Mesodermal cell (in vitro differentiated cells): ENCODE results near the gene KIF26A.

ENCODE experiments used
- H3K27ac ChIP-seq: 2 replicates; pipeline ENCODE4 v1.7.0; 2013; ENCODE audit warnings: mild to moderate bottlenecking, low read depth, low read length, moderate library complexity; ENCODE audit not compliant: severe bottlenecking
- H3K36me3 ChIP-seq: 2 replicates; pipeline ENCODE4 v1.7.1; 2013; ENCODE audit warnings: mild to moderate bottlenecking, low read length, moderate library complexity; ENCODE audit not compliant: control insufficient read depth, insufficient read depth
- H3K4me1 ChIP-seq: one replicate; pipeline ENCODE4 v1.7.1; 2013; ENCODE audit warnings: mild to moderate bottlenecking, low read length; ENCODE audit not compliant: insufficient read depth, control insufficient read depth, poor library complexity, severe bottlenecking
- H3K4me3 ChIP-seq: 2 replicates; pipeline ENCODE4 v1.7.0; 2013; ENCODE audit warnings: low read length, control low read depth, mild to moderate bottlenecking; ENCODE audit not compliant: insufficient read depth, poor library complexity, severe bottlenecking; ENCODE audit errors: extremely low read depth
- H3K9me3 ChIP-seq: 2 replicates; pipeline ENCODE4 v1.7.1; 2013; ENCODE audit warnings: mild to moderate bottlenecking, low read length, moderate library complexity; ENCODE audit not compliant: control insufficient read depth
- WGBS, 2 experiments: methylation state at CpG; one replicate each; pipeline ENCODE4 v1.1.5; 2013; ENCODE audit warnings: missing lambda C conversion rate in 2 of 2; ENCODE audit not compliant: insufficient coverage in 2 of 2; 5-methylcytosine and 5-hydroxymethylcytosine counted together

Gene KIF26A

DNA sequence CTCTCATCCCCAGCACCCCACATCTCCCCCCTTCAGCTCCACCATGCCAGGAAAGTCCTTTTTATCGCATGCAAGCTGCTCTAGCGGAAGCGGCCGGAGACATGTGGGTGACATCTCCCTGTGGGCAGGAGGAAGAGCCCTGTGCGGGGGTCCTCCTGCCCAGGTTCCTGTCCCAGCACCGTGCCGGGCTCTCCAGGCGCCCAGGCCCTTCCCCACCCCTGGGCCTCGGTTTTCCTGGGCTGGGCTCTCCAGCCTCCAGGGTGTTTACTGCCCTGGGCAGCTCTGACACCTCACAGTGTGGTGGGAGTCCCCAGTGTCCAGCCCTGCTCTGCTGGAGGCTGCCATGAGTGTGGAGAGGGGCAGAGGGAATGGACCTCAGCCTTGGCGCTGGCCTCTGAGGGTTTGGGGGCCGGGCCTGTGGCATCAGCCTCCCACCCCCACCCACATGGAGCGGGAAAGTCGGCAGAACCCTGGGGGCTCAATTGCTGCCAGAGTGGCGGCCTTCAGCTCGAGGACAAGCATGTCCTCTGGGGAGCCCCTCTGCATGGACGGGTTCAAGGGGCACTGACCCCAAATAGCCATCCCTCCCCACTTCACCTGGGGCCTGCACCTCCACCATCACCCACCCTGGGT lies 36.0 kb upstream of the KIF26A start:
- no peaks in the 10 kb centered on the region for H3K36me3 ChIP-seq
- H3K27ac ChIP-seq = no peak overlapping the region
- no peaks in the 10 kb centered on the region for H3K4me1 ChIP-seq
- WGBS, 2 experiments = 86 to 98% methylated on average over 10 to 11 of the region's 16 CpGs
- H3K4me3 ChIP-seq = no peak overlapping the region
- no peaks in the 10 kb centered on the region for H3K9me3 ChIP-seq

DNA sequence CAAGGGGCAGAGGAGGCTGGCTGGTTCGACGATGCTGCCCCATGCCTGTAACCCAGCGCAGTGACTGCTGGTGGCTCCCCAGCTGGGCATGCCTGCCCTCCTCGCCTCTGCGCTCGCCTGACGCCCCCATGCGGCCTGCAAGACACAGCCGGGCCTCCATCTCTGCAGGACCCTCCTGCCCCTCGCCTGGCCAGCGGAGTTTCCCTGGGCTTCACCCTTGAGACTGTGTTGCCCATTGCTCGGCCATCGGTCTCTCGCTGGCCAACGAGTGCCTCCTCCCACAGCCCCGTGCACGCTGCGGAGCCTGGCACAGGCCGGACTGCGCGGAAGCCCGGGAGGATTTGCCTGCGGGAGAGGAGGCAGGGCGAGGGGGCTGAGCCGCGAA lies 35.3 kb upstream of the KIF26A start:
- Histone ChIP-seq H3K36me3 (no peaks in the 10 kb centered on the region), H3K4me1 (no peaks in the 10 kb centered on the region), H3K27ac (no peak overlapping the region), H3K9me3 (no peaks in the 10 kb centered on the region), H3K4me3 (no peak overlapping the region)
- 92 to 93% methylated on average over 18 to 26 of the region's 26 CpGs for WGBS, 2 experiments

DNA sequence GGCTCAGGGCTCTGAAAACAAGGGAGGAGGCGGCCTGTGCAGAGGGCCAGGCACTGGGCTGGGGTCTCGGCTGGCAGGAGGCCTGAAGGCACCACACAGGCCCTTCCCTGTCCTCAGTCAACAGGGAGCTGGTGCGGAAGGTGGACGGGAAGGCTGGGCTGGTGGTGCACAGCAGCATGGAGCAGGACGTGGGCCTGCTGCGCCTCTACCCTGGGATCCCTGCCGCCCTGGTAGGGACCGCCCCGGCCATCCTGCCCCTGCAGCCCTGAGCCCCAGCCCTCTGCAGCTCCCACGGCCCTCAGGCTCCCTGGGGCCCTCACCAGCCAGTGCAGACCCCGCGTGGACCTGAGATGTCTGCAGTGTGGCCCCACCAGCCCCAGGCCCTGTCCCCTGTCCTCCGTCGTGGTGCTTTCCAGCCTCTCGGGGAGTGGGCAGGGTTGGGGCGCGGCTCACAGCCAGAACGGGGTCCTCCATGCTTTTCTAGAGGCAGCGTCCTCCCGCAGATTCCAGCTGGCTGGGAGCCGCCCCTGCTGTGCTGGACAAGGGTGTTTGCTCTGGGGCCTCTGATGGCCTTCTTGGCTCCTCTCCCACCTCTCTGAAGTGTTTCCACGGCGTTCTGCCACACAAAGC lies 34.8 kb upstream of the KIF26A start:
- H3K4me3 ChIP-seq = no peak overlapping the region
- no peak overlapping the region for H3K27ac ChIP-seq
- H3K9me3 ChIP-seq = no peaks in the 10 kb centered on the region
- H3K36me3 ChIP-seq = no peaks in the 10 kb centered on the region
- no peaks in the 10 kb centered on the region for H3K4me1 ChIP-seq
- 89 to 94% methylated on average over 20 to 21 of the region's 23 CpGs for WGBS, 2 experiments

DNA sequence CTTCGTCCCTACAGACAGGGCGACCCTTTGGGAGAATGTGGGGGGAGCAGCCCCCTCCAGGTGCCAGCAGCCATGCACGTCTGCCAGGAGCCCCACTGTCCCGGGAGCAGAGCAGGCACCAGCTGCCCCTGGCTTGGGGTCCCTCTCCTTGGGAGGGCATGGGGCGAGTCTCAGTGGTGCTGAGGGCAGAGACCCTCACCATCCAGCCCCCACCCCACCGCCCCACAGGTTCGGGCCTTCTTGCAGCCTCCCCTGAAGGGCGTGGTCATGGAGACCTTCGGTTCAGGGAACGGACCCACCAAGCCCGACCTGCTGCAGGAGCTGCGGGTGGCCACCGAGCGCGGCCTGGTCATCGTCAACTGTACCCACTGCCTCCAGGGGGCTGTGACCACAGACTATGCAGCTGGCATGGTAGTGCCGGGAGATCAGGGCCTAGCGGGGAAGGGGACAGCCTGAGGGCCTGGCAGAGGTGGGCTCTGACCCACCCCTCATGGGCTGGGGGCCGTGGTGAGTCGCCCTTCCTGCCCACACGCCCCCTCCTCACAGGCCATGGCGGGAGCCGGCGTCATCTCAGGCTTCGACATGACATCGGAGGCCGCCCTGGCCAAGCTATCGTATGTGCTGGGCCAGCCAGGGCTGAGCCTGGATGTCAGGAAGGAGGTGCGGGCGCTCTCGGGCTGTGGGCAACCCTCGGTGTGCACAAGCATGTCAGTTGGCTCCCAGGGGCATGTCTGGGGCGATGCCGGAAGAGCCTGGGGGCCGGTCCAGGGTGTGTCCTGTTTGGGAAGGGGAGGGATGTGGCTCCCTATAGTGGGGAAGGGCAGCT lies 34.1 kb upstream of the KIF26A start:
- 91 to 97% methylated on average over 28 to 35 of the region's 35 CpGs for WGBS, 2 experiments
- Histone ChIP-seq H3K4me3 (no peak overlapping the region), H3K4me1 (no peaks in the 10 kb centered on the region), H3K36me3 (no peaks in the 10 kb centered on the region), H3K9me3 (no peaks in the 10 kb centered on the region), H3K27ac (no peak overlapping the region)

DNA sequence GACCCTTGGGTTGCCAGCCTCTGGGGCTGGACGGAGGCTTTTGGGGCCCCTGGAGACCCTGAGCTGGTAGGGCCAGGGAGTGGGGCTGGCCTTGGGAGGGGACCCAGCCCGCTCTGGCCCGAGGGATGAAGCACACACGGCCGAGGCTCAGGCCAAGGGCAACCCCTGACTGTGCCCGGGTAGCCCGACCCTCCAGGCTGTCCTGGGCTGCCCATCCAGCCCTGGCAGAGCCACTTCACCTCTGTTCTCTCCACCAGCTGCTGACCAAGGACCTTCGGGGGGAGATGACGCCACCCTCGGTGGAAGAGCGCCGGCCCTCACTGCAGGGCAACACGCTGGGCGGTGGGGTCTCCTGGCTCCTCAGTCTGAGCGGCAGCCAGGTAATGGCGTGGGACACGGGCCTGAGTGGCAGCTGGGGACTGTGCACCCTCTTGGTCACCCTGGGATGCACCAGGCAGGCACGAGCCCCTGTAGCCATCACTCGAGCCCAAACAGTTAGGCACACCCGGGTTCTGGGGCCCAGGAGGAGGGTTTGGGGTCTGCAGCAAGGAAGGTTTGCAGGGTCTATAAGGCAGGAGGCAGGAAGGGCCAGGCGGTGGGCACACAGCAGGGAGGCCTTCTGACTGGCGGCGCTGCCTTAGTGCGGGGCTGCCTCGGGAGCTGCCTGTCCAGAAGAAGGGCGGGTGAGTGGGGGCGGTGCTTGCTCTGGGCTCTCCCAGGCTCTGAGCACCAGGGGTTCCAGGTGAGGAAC lies 33.1 kb upstream of the KIF26A start:
- no peaks in the 10 kb centered on the region for H3K4me1 ChIP-seq
- H3K36me3 ChIP-seq = no peaks in the 10 kb centered on the region
- WGBS, 2 experiments = 89 to 92% methylated on average over 23 to 27 of the region's 27 CpGs
- H3K27ac ChIP-seq = no peak overlapping the region
- H3K4me3 ChIP-seq = no peak overlapping the region
- no peaks in the 10 kb centered on the region for H3K9me3 ChIP-seq

DNA sequence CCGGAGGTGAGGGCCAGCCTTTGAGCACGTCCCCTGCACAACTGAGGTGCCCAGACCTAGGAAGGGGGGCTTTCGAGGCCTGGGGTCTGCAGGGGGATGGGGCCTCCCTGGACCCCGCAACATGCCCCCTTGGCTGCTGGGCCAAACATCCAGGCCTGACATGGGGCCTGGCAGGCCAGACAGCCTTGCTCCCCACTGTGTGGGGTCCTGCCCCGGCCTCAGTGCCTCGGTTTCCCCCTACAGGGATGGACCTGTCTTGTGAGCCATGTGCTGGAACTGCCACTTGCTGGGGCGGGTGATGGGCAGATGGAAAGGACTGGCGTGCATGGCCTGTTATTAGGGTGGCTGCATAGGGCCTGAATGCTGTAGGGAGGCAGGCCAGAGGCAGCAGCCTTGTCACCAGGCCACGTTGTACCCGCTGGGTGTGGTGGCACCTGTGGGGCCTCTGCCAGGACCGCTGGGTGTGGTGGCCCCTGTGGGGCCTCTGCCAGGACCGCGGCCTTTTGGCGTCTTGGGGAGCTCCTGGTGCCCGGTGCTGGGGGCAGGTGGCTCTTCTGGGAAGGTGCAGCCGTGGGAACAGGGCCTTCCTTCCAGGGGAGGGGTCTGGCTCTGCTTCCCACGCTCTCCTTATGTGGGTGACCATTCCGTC lies 32.4 kb upstream of the KIF26A start:
- Histone ChIP-seq H3K36me3 (no peaks in the 10 kb centered on the region), H3K27ac (no peak overlapping the region), H3K4me1 (no peaks in the 10 kb centered on the region), H3K9me3 (no peaks in the 10 kb centered on the region), H3K4me3 (no peak overlapping the region)
- 87 to 92% methylated on average over 15 to 18 of the region's 18 CpGs for WGBS, 2 experiments

DNA sequence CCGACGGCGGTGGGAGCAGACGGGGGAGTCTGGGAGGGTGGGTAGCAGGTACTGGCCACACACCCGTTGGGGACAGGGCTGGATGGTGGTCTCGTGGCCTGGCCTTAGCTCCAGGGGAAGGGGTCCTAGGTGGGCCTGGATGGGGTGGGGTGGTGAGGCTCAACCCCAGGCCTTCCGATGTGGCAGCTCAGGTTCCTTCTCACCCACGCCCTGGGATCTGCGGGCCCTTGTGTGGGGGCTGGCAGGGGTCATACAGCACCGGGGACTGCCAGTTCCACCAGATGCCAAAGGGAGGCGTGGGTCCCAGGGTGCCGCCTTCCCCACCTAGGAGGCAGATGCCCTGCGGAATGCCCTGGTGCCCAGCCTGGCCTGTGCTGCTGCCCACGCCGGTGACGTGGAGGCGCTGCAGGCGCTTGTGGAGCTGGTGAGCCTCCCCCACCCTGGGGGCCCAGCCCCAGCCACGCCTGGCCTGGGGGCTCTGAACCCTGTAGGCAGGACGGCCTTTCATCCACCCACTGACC lies 31.9 kb upstream of the KIF26A start:
- no peaks in the 10 kb centered on the region for H3K4me1 ChIP-seq
- H3K9me3 ChIP-seq = no peaks in the 10 kb centered on the region
- 86 to 92% methylated on average over 16 to 17 of the region's 20 CpGs for WGBS, 2 experiments
- H3K36me3 ChIP-seq = no peaks in the 10 kb centered on the region
- H3K4me3 ChIP-seq = no peak overlapping the region
- no peak overlapping the region for H3K27ac ChIP-seq

DNA sequence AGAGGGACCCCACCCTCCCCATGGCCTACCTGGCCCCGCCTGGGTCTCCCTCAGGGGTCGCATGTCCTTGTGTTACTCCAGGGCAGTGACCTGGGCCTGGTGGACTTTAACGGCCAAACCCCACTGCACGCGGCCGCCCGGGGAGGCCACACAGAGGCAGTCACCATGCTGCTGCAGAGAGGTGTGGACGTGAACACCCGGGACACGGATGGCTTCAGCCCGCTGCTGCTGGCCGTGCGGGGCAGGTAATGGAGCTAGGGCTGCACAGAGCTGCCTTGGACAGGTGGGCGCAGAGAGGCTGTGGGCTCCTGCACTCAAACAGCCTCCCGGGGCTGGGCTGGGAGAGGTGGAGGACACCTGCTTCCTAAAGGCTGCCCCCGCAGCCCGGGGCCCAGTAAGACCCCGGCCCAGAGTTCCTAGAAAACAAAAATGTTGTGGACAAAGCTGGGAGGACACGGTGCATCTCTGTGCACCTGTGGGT lies 31.2 kb upstream of the KIF26A start:
- no peaks in the 10 kb centered on the region for H3K9me3 ChIP-seq
- no peak overlapping the region for H3K4me3 ChIP-seq
- H3K36me3 ChIP-seq = no peaks in the 10 kb centered on the region
- H3K27ac ChIP-seq = no peak overlapping the region
- WGBS, 2 experiments = 91 to 94% methylated on average over 17 to 19 of the region's 19 CpGs
- no peaks in the 10 kb centered on the region for H3K4me1 ChIP-seq

DNA sequence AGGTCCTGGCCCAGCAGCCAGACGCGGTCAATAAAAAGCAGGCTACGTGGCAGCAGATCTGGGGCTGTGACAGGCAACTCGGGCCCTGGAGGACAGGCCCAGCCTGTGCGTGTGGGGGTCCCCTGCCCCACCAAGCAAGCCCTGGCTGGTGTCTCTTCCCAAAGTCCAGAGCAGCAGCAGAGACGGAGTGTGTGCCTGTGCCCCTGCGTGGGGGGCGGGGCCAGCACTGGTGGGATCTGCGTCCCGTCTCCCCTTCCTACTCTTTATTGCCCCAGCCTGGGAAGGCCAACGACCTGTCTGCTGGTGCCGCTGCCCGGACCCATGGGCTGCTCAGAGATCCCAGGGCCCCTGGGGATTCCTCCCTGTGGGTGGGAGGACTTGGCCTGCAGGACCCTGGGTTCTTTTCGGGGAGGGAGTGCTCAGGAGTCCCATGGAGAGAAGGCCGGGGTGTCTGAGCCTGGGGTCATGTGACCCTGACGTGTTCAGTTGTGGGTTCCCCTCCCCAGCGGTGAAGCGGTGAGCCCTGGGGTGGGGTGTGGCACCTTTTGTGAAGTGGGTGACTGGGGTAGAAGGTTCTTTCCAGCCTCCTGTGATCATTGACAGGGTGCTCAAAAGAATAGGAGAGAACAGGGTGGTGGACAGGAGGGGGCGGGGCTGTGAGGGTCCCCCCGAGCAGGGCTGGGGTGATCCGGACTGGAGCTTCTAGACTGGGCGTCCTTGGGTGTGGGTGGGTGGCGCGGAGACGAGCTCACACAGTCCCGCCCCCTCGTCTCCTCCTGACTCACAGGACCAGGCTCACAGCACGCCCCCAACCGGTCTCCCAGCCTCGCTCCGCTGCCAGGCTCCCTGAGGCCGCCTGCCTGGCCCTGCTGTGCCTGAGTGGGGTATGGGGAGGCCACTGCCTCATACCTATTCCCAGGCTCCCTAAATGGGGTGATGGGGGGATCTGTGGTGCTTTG lies 30.5 kb upstream of the KIF26A start:
- Histone ChIP-seq H3K4me3 (no peak overlapping the region), H3K36me3 (no peaks in the 10 kb centered on the region), H3K4me1 (no peaks in the 10 kb centered on the region), H3K9me3 (no peaks in the 10 kb centered on the region), H3K27ac (no peak overlapping the region)
- 85 to 88% methylated on average over 16 of the region's 32 CpGs for WGBS, 2 experiments
